CD4-positive, CD25-positive, alpha-beta regulatory T cell (primary cell): ENCODE results near the gene PROKR1. TPM values are rescaled to one million over a fixed set of nuclear protein-coding genes. Genes with fewer than 3 reads are reported as not detected.
"Not testable (repeated sequence)": the region's sequence is repeated elsewhere in the genome, so short reads cannot be mapped to it uniquely, and the experiment has no call there.

ENCODE experiments used
- ATAC-seq, 2 donors: fragments of 150-1000 bp; cut with Tn5 transposase; one replicate each; pipeline ENCODE4 v1.10.0; 2021; ENCODE audit warnings: low read depth in 2 of 2, moderate number of reproducible peaks in 2 of 2, moderate library complexity in 1 of 2
- DNase-seq, 3 donors: peaks; one replicate each; pipeline versions ENCODE4 v3.0.0 to v3.0.0-alpha.2; 2012 to 2022; ENCODE audit warnings: mixed read lengths in 1 of 3
- H3K27ac ChIP-seq: one replicate; pipeline ENCODE4 v1.7.0; 2013; ENCODE audit warnings: mild to moderate bottlenecking, low read length; ENCODE audit not compliant: insufficient read depth, poor library complexity, severe bottlenecking
- H3K27me3 ChIP-seq: one replicate; pipeline ENCODE4 v1.7.0; 2013; ENCODE audit warnings: low read length; ENCODE audit not compliant: control insufficient read depth, insufficient read depth
- H3K36me3 ChIP-seq: one replicate; pipeline ENCODE4 v1.7.0; 2013; ENCODE audit warnings: mild to moderate bottlenecking, low read length, moderate library complexity; ENCODE audit not compliant: control insufficient read depth, insufficient read depth
- H3K4me1 ChIP-seq: 2 replicates; pipeline ENCODE4 v1.7.0; 2013; ENCODE audit warnings: mild to moderate bottlenecking, low read length; ENCODE audit not compliant: insufficient read depth, control insufficient read depth, poor library complexity, severe bottlenecking
- H3K4me3 ChIP-seq: one replicate; pipeline ENCODE4 v1.7.0; 2013; ENCODE audit warnings: low read depth, mild to moderate bottlenecking, low read length, moderate library complexity
- H3K9me3 ChIP-seq, 2 experiments: 1 replicate in 1 of 2; 2 replicates in 1 of 2; pipeline ENCODE4 v1.7.0; 2013; ENCODE audit warnings: low read length in 2 of 2, mild to moderate bottlenecking in 1 of 2, moderate library complexity in 1 of 2; ENCODE audit not compliant: control insufficient read depth in 2 of 2
- H3K27ac Mint-ChIP-seq, 3 donors: one replicate each; pipeline ENCODE4 v1.8.0; 2020 to 2022; ENCODE audit warnings: mild to moderate bottlenecking in 3 of 3, mixed read lengths in 3 of 3, moderate library complexity in 2 of 3
- H3K27me3 Mint-ChIP-seq: one replicate; pipeline ENCODE4 v1.8.0; 2022; ENCODE audit warnings: mild to moderate bottlenecking, mixed read lengths
- H3K36me3 Mint-ChIP-seq: one replicate; pipeline ENCODE4 v1.8.0; 2020; ENCODE audit warnings: mixed read lengths
- H3K4me1 Mint-ChIP-seq, 4 donors: one replicate each; pipeline ENCODE4 v1.8.0; 2020 to 2022; ENCODE audit warnings: mixed read lengths in 4 of 4, mild to moderate bottlenecking in 1 of 4
- H3K4me3 Mint-ChIP-seq, 4 donors: one replicate each; pipeline ENCODE4 v1.8.0; 2020 to 2022; ENCODE audit warnings: mild to moderate bottlenecking in 4 of 4, mixed read lengths in 4 of 4, moderate library complexity in 3 of 4
- H3K9me3 Mint-ChIP-seq, 7 donors: one replicate each; pipeline ENCODE4 v1.8.0; 2020 to 2022; ENCODE audit warnings: mixed read lengths in 7 of 7, mild to moderate bottlenecking in 3 of 7, moderate library complexity in 2 of 7
- polyA plus RNA-seq, 4 donors: library from polyadenylated mRNA; unstranded; fragments of 300-500 nt; fragmentation: Illumina TruSeq; gene quantifications; one replicate each; pipeline ENCODE4 v1.2.3, GENCODE V29; 2021
- total RNA-seq: library from RNA; stranded (reverse); gene quantifications from one replicate; pipeline ENCODE4 v1.2.3, GENCODE V29; 2022

PROKR1 gene
- total and polyA plus RNA-seq, 5 donors from 2014 or later, result not detected

GRCh38 chr2:68675470-68675869, 32.1 kb downstream of the PROKR1 start:
- H3K9me3 ChIP-seq, result peaks cover 6 to 11% of the 10 kb centered on the region in 2 experiments
- peaks cover 0 to 13% (median 4%) of the 10 kb centered on the region in 7 donors for H3K9me3 Mint-ChIP-seq
- peaks cover 9% of the 10 kb centered on the region for H3K27me3 ChIP-seq
- no peaks in the 10 kb centered on the region for H3K4me1 ChIP-seq
- H3K27ac Mint-ChIP-seq, result no peak overlapping the region
- H3K4me1 Mint-ChIP-seq, result no peaks in the 10 kb centered on the region
- DNase-seq, result no peak
- no peak overlapping the region for H3K27ac ChIP-seq
- no peak overlapping the region for H3K4me3 ChIP-seq
- ATAC-seq, result no peak
- no peaks in the 10 kb centered on the region for H3K36me3 ChIP-seq
- H3K36me3 Mint-ChIP-seq, result peaks cover 4% of the 10 kb centered on the region
- no peak overlapping the region for H3K4me3 Mint-ChIP-seq
- peaks cover 37% of the 10 kb centered on the region for H3K27me3 Mint-ChIP-seq

- not testable (repeated sequence) for H3K36me3 ChIP-seq, H3K36me3 Mint-ChIP-seq, H3K4me1 Mint-ChIP-seq, H3K4me3 Mint-ChIP-seq, H3K27ac ChIP-seq, H3K27ac Mint-ChIP-seq, H3K4me3 ChIP-seq, DNase-seq, H3K4me1 ChIP-seq, ATAC-seq
- H3K9me3 ChIP-seq, result peaks cover 6 to 11% of the 10 kb centered on the region in 2 experiments
- H3K27me3 Mint-ChIP-seq, result peaks cover 42% of the 10 kb centered on the region
- peaks cover 14% of the 10 kb centered on the region for H3K27me3 ChIP-seq
- peaks cover 0 to 13% (median 5%) of the 10 kb centered on the region in 7 donors for H3K9me3 Mint-ChIP-seq
These were observed 34.5 kb downstream of the PROKR1 start for GRCh38 chr2:68677837-68678236.

- not testable (repeated sequence) for H3K4me1 ChIP-seq, H3K36me3 ChIP-seq, H3K27ac ChIP-seq, H3K27ac Mint-ChIP-seq, ATAC-seq, H3K4me3 ChIP-seq, H3K4me1 Mint-ChIP-seq, H3K36me3 Mint-ChIP-seq
- H3K4me3 Mint-ChIP-seq, result peak overlapping the region in 1 of 4 donors; percentile 79
- peaks cover 37% of the 10 kb centered on the region for H3K27me3 Mint-ChIP-seq
- peak in 1 of 3 donors; percentile 19 for DNase-seq
- Histone ChIP-seq H3K9me3 (peaks cover 6 to 11% of the 10 kb centered on the region in 2 experiments), H3K27me3 (peaks cover 13% of the 10 kb centered on the region)
- peaks cover 0 to 13% (median 5%) of the 10 kb centered on the region in 7 donors for H3K9me3 Mint-ChIP-seq
These were observed 36.0 kb downstream of the PROKR1 start for GRCh38 chr2:68679166-68679916.

GRCh38 chr2:68679917-68680267, 36.5 kb downstream of the PROKR1 start:
- H3K27me3 Mint-ChIP-seq, result peaks cover 39% of the 10 kb centered on the region
- H3K9me3 Mint-ChIP-seq, result peaks cover 0 to 12% (median 5%) of the 10 kb centered on the region in 7 donors
- ATAC-seq, H3K4me1 Mint-ChIP-seq, H3K4me1 ChIP-seq, H3K9me3 ChIP-seq, H3K27me3 ChIP-seq, H3K36me3 Mint-ChIP-seq, DNase-seq, H3K27ac ChIP-seq, H3K36me3 ChIP-seq, H3K27ac Mint-ChIP-seq: not testable (repeated sequence)
- H3K4me3 Mint-ChIP-seq, result peak overlapping the region in 1 of 4 donors; percentile 79
- H3K4me3 ChIP-seq, result peak overlapping the region; percentile 44

- peaks cover 0 to 5% (median 0%) of the 10 kb centered on the region in 7 donors for H3K9me3 Mint-ChIP-seq
- no peak for ATAC-seq
- H3K4me1 Mint-ChIP-seq, result peaks cover 0 to 2% (median under 1%) of the 10 kb centered on the region in 4 donors
These were observed 40.8 kb downstream of the PROKR1 start for GRCh38 chr2:68684197-68684596.

GRCh38 chr2:68686178-68686577, 42.8 kb downstream of the PROKR1 start:
- H3K27ac Mint-ChIP-seq, result no peak overlapping the region
- peaks cover 5% of the 10 kb centered on the region for H3K27me3 ChIP-seq
- H3K27ac ChIP-seq, result no peak overlapping the region
- H3K4me3 Mint-ChIP-seq, result no peak overlapping the region
- ATAC-seq, result no peak
- H3K4me1 Mint-ChIP-seq, result peaks cover 7 to 14% (median 9%) of the 10 kb centered on the region in 4 donors
- no peaks in the 10 kb centered on the region for H3K9me3 ChIP-seq
- H3K4me1 ChIP-seq, result peaks cover 11% of the 10 kb centered on the region
- H3K4me3 ChIP-seq, result no peak overlapping the region
- H3K36me3 ChIP-seq, result no peaks in the 10 kb centered on the region
- no peaks in the 10 kb centered on the region for H3K36me3 Mint-ChIP-seq
- peaks cover 24% of the 10 kb centered on the region for H3K27me3 Mint-ChIP-seq
- H3K9me3 Mint-ChIP-seq, result peaks cover 0 to 5% (median 0%) of the 10 kb centered on the region in 7 donors
- DNase-seq, result no peak

More at GRCh38 chr2:68684197-68684596, 40.8 kb downstream of the PROKR1 start:
- peaks cover 8% of the 10 kb centered on the region for H3K27me3 ChIP-seq
- no peak for DNase-seq
- no peaks in the 10 kb centered on the region for H3K9me3 ChIP-seq
- no peak overlapping the region for H3K27ac ChIP-seq
- no peaks in the 10 kb centered on the region for H3K36me3 ChIP-seq
- Mint-ChIP-seq H3K4me3 (no peak overlapping the region), H3K27me3 (peaks cover 39% of the 10 kb centered on the region), H3K36me3 (peaks cover 6% of the 10 kb centered on the region), H3K27ac (no peak overlapping the region)
- H3K4me1 ChIP-seq, result no peaks in the 10 kb centered on the region
- H3K4me3 ChIP-seq, result no peak overlapping the region

GRCh38 chr2:68687018-68687417, 43.6 kb downstream of the PROKR1 start:
- H3K27ac ChIP-seq, result no peak overlapping the region
- no peaks in the 10 kb centered on the region for H3K36me3 ChIP-seq
- ATAC-seq, result no peak
- Mint-ChIP-seq H3K27me3 (peaks cover 22% of the 10 kb centered on the region), H3K9me3 (peaks cover 0 to 1% (median 0%) of the 10 kb centered on the region in 7 donors), H3K4me1 (peaks cover 7 to 14% (median 10%) of the 10 kb centered on the region in 4 donors), H3K4me3 (no peak overlapping the region), H3K27ac (no peak overlapping the region), H3K36me3 (peaks cover 4% of the 10 kb centered on the region)
- H3K9me3 ChIP-seq, result no peaks in the 10 kb centered on the region
- H3K4me3 ChIP-seq, result no peak overlapping the region
- H3K27me3 ChIP-seq, result no peaks in the 10 kb centered on the region
- no peak for DNase-seq
- H3K4me1 ChIP-seq, result peaks cover 11% of the 10 kb centered on the region
